Neuronal stem cell (in vitro differentiated cells): Measurements from ENCODE around the gene FKBP4.

Experiments used
- DNase-seq: peaks from one replicate; pipeline ENCODE4 v3.0.0-alpha.2; 2013; ENCODE audit warnings: low spot score
- H2AFZ ChIP-seq: one replicate; pipeline ENCODE4 v1.6.1; 2013; ENCODE audit warnings: mild to moderate bottlenecking, low read length, inconsistent platforms
- H2AK5ac ChIP-seq: 2 replicates; pipeline ENCODE4 v1.6.1; 2013; ENCODE audit warnings: low read depth, mild to moderate bottlenecking, inconsistent platforms, low read length, moderate library complexity, mixed read lengths
- H2BK120ac ChIP-seq: 2 replicates; pipeline ENCODE4 v1.6.1; 2013; ENCODE audit warnings: low read depth, mild to moderate bottlenecking, inconsistent platforms, low read length, moderate library complexity, mixed read lengths
- H2BK12ac ChIP-seq: one replicate; pipeline ENCODE4 v1.6.1; 2013; ENCODE audit warnings: low read length, inconsistent platforms
- H2BK15ac ChIP-seq: 2 replicates; pipeline ENCODE4 v1.6.1; 2013; ENCODE audit warnings: mild to moderate bottlenecking, low read length, inconsistent platforms, mixed read lengths
- H2BK5ac ChIP-seq: one replicate; pipeline ENCODE4 v1.6.1; 2013; ENCODE audit warnings: inconsistent platforms, mild to moderate bottlenecking, low read length, moderate library complexity
- H3K14ac ChIP-seq: one replicate; pipeline ENCODE4 v1.6.1; 2013; ENCODE audit warnings: low read length, inconsistent platforms
- H3K18ac ChIP-seq: 2 replicates; pipeline ENCODE4 v1.6.1; 2013; ENCODE audit warnings: low read length, inconsistent platforms
- H3K23ac ChIP-seq: 2 replicates; pipeline ENCODE4 v1.6.1; 2013; ENCODE audit warnings: low read depth, mild to moderate bottlenecking, mixed read lengths, low read length, inconsistent platforms; ENCODE audit not compliant: poor library complexity
- H3K27ac ChIP-seq: replicated peaks from 3 replicates; pipeline ENCODE4 v1.5.1; 2013; ENCODE audit warnings: low read length, inconsistent platforms
- H3K27me3 ChIP-seq, 3 experiments: 2 replicates each; pipeline ENCODE4 v1.6.1; 2013; ENCODE audit warnings: low read length in 3 of 3, mild to moderate bottlenecking in 2 of 3, inconsistent platforms in 1 of 3, low read depth in 1 of 3, mixed read lengths in 1 of 3, moderate library complexity in 1 of 3; ENCODE audit not compliant: control insufficient read depth in 3 of 3, insufficient read depth in 3 of 3
- H3K36me3 ChIP-seq, 2 donors: replicated peaks in 1 of 2; 2 replicates each; pipeline ENCODE4 v1.6.1; 2013; ENCODE audit warnings: low read length in 2 of 2; ENCODE audit not compliant: control insufficient read depth in 2 of 2, insufficient read depth in 2 of 2
- H3K4ac ChIP-seq: 2 replicates; pipeline ENCODE4 v1.6.1; 2013; ENCODE audit warnings: inconsistent platforms, mild to moderate bottlenecking, low read length, moderate library complexity
- H3K4me1 ChIP-seq, 2 donors: 1 replicate in 1 of 2; 2 replicates in 1 of 2; pipeline ENCODE4 v1.6.1; 2013; ENCODE audit warnings: low read length in 2 of 2, low read depth in 1 of 2; ENCODE audit not compliant: control insufficient read depth in 2 of 2, insufficient read depth in 1 of 2
- H3K4me2 ChIP-seq: one replicate; pipeline ENCODE4 v1.6.1; 2013; ENCODE audit warnings: mild to moderate bottlenecking, low read length, inconsistent platforms; ENCODE audit not compliant: insufficient read depth, poor library complexity, severe bottlenecking
- H3K4me3 ChIP-seq, 2 donors: 2 replicates each; pipeline ENCODE4 v1.5.1; 2013; ENCODE audit warnings: low read length in 2 of 2, mild to moderate bottlenecking in 2 of 2, inconsistent platforms in 1 of 2, moderate library complexity in 1 of 2
- H3K79me1 ChIP-seq: one replicate; pipeline ENCODE4 v1.6.1; 2013; ENCODE audit warnings: low read depth, mild to moderate bottlenecking, inconsistent platforms, low read length, moderate library complexity
- H3K9ac ChIP-seq: one replicate; pipeline ENCODE4 v1.6.1; 2013; ENCODE audit warnings: mild to moderate bottlenecking, low read depth, low read length, inconsistent platforms; ENCODE audit not compliant: poor library complexity
- H3K9me3 ChIP-seq, 2 donors: replicated peaks in 1 of 2; 2 replicates each; pipeline versions ENCODE3 to v1.6.1; 2013; ENCODE audit warnings: low read length in 2 of 2, mild to moderate bottlenecking in 2 of 2, inconsistent platforms in 1 of 2, low read depth in 1 of 2, mixed read lengths in 1 of 2, moderate library complexity in 1 of 2; ENCODE audit not compliant: control insufficient read depth in 2 of 2, insufficient read depth in 1 of 2
- H4K8ac ChIP-seq: one replicate; pipeline ENCODE4 v1.6.1; 2013; ENCODE audit warnings: low read depth, mild to moderate bottlenecking, inconsistent platforms, low read length, moderate library complexity
- H4K91ac ChIP-seq: one replicate; pipeline ENCODE4 v1.6.1; 2013; ENCODE audit warnings: low read length, low read depth, mild to moderate bottlenecking, inconsistent platforms; ENCODE audit not compliant: poor library complexity
- WGBS, 2 donors: extraction: QIAGEN DNeasy Blood & Tissue Kit; methylation state at CpG; one replicate each; pipeline ENCODE4 v1.1.7; 2013; ENCODE audit warnings: missing lambda C conversion rate in 2 of 2, mixed read lengths in 1 of 2; ENCODE audit not compliant: insufficient read length in 2 of 2, insufficient replicate concordance in 1 of 2; ENCODE audit errors: extremely low coverage in 2 of 2; 5-methylcytosine and 5-hydroxymethylcytosine counted together

FKBP4 gene

DNA sequence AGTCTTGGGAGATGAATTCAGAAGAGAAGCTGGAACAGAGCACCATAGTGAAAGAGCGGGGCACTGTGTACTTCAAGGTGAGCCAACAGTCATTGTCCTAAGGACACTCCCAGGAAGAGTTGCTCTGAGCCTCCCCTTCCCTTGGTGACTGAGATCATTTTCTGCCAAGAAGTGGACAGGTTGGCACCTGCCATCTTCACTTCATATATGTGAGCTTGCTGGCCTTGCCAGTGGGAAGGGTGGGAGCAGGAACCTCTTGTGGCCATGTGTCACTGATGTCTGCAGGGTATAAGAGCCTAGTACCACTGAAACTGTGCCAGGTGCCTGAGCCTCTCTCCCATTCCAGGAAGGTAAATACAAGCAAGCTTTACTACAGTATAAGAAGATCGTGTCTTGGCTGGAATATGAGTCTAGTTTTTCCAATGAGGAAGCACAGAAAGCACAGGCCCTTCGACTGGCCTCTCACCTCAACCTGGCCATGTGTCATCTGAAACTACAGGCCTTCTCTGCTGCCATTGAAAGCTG, 5.3 kb downstream of the FKBP4 start:
- H3K79me1 ChIP-seq, result peaks cover 2% of the 10 kb centered on the region
- H2BK120ac ChIP-seq, result no peak overlapping the region
- H3K4ac ChIP-seq, result no peak overlapping the region
- no CpG with 5 or more reads among the region's 3 CpGs for WGBS, 2 donors
- no peak for DNase-seq
- H3K18ac ChIP-seq, result no peak overlapping the region
- no peak overlapping the region for H2BK15ac ChIP-seq
- H3K27me3 ChIP-seq, result no peaks in the 10 kb centered on the region
- no peak overlapping the region for H4K8ac ChIP-seq
- no peak overlapping the region for H3K27ac ChIP-seq
- H3K9me3 ChIP-seq, result no peaks in the 10 kb centered on the region
- no peak overlapping the region for H2BK5ac ChIP-seq
- no peak overlapping the region for H3K23ac ChIP-seq
- H3K36me3 ChIP-seq, result peaks cover 64 to 88% of the 10 kb centered on the region in 2 donors
- H3K4me1 ChIP-seq, result peaks cover 5 to 6% of the 10 kb centered on the region in 2 donors
- H2AK5ac ChIP-seq, result no peak overlapping the region
- H3K9ac ChIP-seq, result no peak overlapping the region
- H3K14ac ChIP-seq, result no peak overlapping the region
- no peak overlapping the region for H3K4me3 ChIP-seq
- H2AFZ ChIP-seq, result no peak overlapping the region
- no peak overlapping the region for H4K91ac ChIP-seq
- H2BK12ac ChIP-seq, result no peak overlapping the region
- no peak overlapping the region for H3K4me2 ChIP-seq

DNA sequence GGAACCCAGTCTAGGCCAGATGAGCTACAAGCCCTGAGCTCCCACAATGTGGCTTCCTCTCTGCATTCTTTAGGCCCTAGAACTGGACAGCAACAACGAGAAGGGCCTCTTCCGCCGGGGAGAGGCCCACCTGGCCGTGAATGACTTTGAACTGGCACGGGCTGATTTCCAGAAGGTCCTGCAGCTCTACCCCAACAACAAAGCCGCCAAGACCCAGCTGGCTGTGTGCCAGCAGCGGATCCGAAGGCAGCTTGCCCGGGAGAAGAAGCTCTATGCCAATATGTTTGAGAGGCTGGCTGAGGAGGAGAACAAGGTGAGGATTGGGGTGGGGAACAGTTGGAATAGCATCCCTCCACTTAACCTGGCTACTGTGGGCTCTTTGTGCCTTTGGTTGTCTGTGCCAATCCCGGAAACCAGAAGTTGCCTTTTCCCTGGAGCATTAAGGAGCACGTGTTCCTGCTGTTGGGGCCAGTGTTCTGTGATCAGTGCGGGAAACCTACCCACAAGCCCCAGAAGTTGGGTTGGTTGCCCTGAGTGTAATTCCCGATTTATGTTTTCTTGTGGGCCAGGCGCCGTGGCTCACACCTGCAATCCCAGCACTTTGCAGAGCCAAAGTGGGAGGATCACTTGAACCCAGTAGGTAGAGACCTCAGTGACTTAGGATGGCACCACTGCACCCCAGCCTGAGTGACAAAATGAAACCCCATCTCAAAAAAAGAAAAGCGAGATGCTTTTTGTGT, 6.4 kb downstream of the FKBP4 start:
- no peak overlapping the region for H2BK5ac ChIP-seq
- H3K4me1 ChIP-seq, result peaks cover 1 to 3% of the 10 kb centered on the region in 2 donors
- no CpG with 5 or more reads among the region's 16 CpGs for WGBS, 2 donors
- no peak overlapping the region for H3K23ac ChIP-seq
- H3K27me3 ChIP-seq, result no peaks in the 10 kb centered on the region
- no peak overlapping the region for H3K4me3 ChIP-seq
- H2BK120ac ChIP-seq, result no peak overlapping the region
- peaks cover 2% of the 10 kb centered on the region for H3K79me1 ChIP-seq
- no peak overlapping the region for H3K9ac ChIP-seq
- no peak for DNase-seq
- no peak overlapping the region for H4K91ac ChIP-seq
- peaks cover 67 to 96% of the 10 kb centered on the region in 2 donors for H3K36me3 ChIP-seq
- no peak overlapping the region for H3K14ac ChIP-seq
- H3K4ac ChIP-seq, result no peak overlapping the region
- no peak overlapping the region for H2AK5ac ChIP-seq
- no peak overlapping the region for H3K18ac ChIP-seq
- no peak overlapping the region for H2BK15ac ChIP-seq
- no peak overlapping the region for H2BK12ac ChIP-seq
- H3K27ac ChIP-seq, result no peak overlapping the region
- H4K8ac ChIP-seq, result no peak overlapping the region
- H3K9me3 ChIP-seq, result no peaks in the 10 kb centered on the region
- no peak overlapping the region for H3K4me2 ChIP-seq
- H2AFZ ChIP-seq, result no peak overlapping the region

DNA sequence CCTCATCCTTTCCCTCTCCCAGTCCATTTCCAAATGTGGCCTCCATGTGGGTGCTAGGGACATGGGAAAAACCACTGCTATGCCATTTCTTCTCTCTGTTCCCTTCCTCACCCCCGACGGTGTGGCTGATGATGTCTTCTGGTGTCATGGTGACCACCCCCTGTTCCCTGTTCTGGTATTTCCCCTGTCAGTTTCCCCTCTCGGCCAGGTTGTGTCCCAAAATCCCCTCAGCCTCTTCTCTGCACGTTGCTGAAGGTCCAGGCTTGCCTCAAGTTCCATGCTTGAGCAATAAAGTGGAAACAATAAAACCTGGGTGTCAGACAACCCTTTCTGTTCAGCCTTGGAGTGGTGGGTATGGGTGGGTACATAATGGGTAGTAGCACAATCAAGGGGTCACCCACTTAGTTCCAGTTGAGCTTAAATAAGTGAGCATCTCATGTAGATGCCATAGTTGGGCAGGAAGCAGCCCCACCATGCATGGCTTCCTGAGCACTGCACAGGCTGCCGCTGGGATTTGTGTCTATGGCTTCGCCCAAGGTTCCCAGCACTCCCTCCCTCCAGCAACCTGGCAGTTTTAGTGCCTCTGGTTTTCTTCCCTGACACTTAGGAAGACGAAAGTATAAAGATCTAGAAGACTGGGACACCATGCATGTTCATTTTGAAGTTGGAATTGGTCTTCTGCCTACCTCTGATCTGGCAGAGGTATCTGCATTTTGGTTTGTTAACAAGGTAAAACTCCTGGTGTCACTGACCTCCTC, 9.0 kb downstream of the FKBP4 start:
- peaks cover 2% of the 10 kb centered on the region for H3K79me1 ChIP-seq
- no peak overlapping the region for H3K9ac ChIP-seq
- no peak overlapping the region for H2AK5ac ChIP-seq
- no peak overlapping the region for H2BK12ac ChIP-seq
- H4K91ac ChIP-seq, result no peak overlapping the region
- no peak overlapping the region for H3K4me3 ChIP-seq
- H4K8ac ChIP-seq, result no peak overlapping the region
- no peak overlapping the region for H3K18ac ChIP-seq
- H2BK5ac ChIP-seq, result no peak overlapping the region
- no peak overlapping the region for H2BK15ac ChIP-seq
- H3K36me3 ChIP-seq, result peaks cover 49 to 70% of the 10 kb centered on the region in 2 donors
- no peaks in the 10 kb centered on the region for H3K9me3 ChIP-seq
- no peak overlapping the region for H3K14ac ChIP-seq
- H3K4me1 ChIP-seq, result no peaks in the 10 kb centered on the region
- H3K23ac ChIP-seq, result no peak overlapping the region
- H2BK120ac ChIP-seq, result no peak overlapping the region
- no peaks in the 10 kb centered on the region for H3K27me3 ChIP-seq
- H3K27ac ChIP-seq, result no peak overlapping the region
- H2AFZ ChIP-seq, result no peak overlapping the region
- no peak overlapping the region for H3K4ac ChIP-seq
- no peak for DNase-seq
- no peak overlapping the region for H3K4me2 ChIP-seq
- WGBS, 2 donors, result no CpG with 5 or more reads among the region's 7 CpGs
